ENCODE measurements around the gene IVNS1ABP. TPM values are rescaled to one million over a fixed set of nuclear protein-coding genes. Genes with fewer than 3 reads are reported as not detected.

The IVNS1ABP gene
- 20.7 and 22.0 TPM in 2 replicates for total RNA-seq

DNA sequence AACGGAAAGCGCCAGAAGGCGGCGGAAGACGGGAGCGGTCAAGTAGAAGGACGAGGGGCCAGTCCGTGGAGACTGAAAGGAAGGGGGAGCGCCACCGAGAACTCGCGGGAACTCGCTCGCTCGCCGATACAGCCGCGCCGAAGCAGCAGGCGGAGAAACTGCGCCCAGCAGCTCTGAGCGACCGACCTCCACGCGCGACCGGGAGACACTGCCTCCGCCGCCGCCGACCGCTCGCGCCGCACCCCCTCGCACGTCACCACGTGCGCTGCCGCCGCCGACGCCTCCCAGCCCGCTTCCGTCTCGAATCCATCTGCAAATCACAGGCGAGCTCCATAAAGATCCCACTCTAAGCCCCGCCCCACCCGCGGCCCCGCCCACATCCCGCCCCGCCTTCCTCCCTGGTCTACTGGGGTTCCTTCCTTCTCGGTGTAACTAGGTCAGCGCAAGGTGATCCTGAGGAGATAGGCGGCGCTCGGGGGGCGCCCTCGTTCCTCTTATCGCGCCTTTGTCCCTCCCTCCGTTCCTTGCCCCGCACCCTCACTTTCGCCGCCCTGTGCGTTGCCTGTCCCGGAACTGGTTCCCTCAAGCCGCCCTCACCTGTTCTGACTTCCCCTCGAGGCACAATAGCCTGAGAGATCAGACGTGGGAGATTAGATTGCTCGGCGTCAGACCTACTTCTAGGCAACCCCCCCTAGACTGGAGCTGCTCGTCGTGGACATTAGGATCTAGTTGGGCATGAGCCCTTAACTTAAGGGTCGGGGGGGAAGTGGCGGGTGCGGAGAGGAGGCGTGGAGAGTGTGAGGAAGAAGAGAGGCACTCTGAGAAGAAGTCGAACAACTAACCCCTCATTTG is at the start of gene IVNS1ABP:
IVNS1ABP (minus strand) TSS at position 210 of the 852 bp plus-strand sequence. CDS start 7,750 bp downstream, outside the sequence.

Other genes starting within 250 kb of the IVNS1ABP start
- 10.3 and 15.5 TPM in 2 replicates for gene TRMT1L, start 160.3 kb downstream of the IVNS1ABP start, total RNA-seq
- 2.1 and 2.5 TPM in 2 replicates for gene SWT1, start 160.1 kb downstream of the IVNS1ABP start, total RNA-seq

All from bronchus fibroblast of lung (primary cell).